Muscle of leg (tissue), 11 donors: ENCODE results near the gene OR9Q1. TPM values are rescaled to one million over a fixed set of nuclear protein-coding genes. Genes with fewer than 3 reads are reported as not detected.
A peak's percentile ranks its signal among the peaks of the same experiment; 100 is the strongest.
"Not testable (repeated sequence)": the region's sequence is repeated elsewhere in the genome, so short reads cannot be mapped to it uniquely, and the experiment has no call there.

Source experiments
- DNase-seq: peaks from one replicate; pipeline ENCODE4 v3.0.0; 2013
- H3K27ac ChIP-seq: one replicate; pipeline ENCODE4 v1.5.1; 2013; ENCODE audit warnings: mild to moderate bottlenecking, low read length, control low read depth
- H3K27me3 ChIP-seq: one replicate; pipeline ENCODE4 v1.6.1; 2013; ENCODE audit warnings: low read length; ENCODE audit not compliant: control insufficient read depth, insufficient read depth
- H3K36me3 ChIP-seq: one replicate; pipeline ENCODE4 v1.6.1; 2013; ENCODE audit warnings: low read length; ENCODE audit not compliant: control insufficient read depth, insufficient read depth
- H3K4me1 ChIP-seq: one replicate; pipeline ENCODE4 v1.6.1; 2013; ENCODE audit warnings: low read length; ENCODE audit not compliant: control insufficient read depth, insufficient read depth
- H3K4me3 ChIP-seq: one replicate; pipeline ENCODE4 v1.5.1; 2013; ENCODE audit warnings: low read length, control low read depth
- H3K9me3 ChIP-seq: replicated peaks from 2 replicates; pipeline ENCODE4 v1.6.1; 2013; ENCODE audit warnings: low read depth, low read length; ENCODE audit not compliant: control insufficient read depth
- WGBS: methylation state at CpG from one replicate; pipeline ENCODE4 v1.1.5; 2013; ENCODE audit warnings: missing lambda C conversion rate; ENCODE audit not compliant: insufficient coverage; 5-methylcytosine and 5-hydroxymethylcytosine counted together
- polyA plus RNA-seq, 8 donors: library from polyadenylated mRNA; unstranded; fragments of 120-200 nt; gene quantifications; one replicate each; pipeline versions ENCODE4 v1.2.1 to v1.2.3, GENCODE V29; 2013; ENCODE audit warnings: inconsistent platforms in 1 of 8, low replicate concordance in 1 of 8; ENCODE audit not compliant: insufficient read length in 8 of 8, insufficient read depth in 1 of 8
- total RNA-seq: library from RNA; stranded (reverse); fragments of 120-200 nt; gene quantifications from one replicate; pipeline ENCODE4 v1.2.4, GENCODE V29; 2013

OR9Q1 gene
- total and polyA plus RNA-seq, 9 donors: not detected

DNA sequence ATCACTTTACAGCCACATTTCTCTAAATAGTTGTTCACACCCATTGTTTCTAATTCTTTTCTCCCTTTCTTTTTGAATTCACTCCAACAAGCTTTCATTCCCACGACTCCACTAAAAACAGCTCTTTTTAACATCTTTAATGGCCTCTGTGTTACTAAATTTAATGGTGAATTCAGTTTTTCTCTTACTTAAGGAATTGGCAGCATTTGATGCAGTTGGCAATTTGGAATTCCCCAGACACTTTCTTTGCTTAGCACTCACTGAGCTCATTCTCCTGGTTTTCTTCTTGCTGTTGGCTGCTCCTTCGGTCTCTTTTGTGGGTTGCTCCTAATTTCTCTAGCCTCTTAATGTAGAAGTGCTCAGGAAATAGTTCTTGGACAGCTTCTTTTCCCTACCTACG, 40.5 kb upstream of the OR9Q1 start:
- Histone ChIP-seq H3K27me3 (no peaks in the 10 kb centered on the region), H3K4me1 (no peaks in the 10 kb centered on the region), H3K4me3 (no peak overlapping the region), H3K36me3 (no peaks in the 10 kb centered on the region), H3K27ac (no peak overlapping the region), H3K9me3 (no peaks in the 10 kb centered on the region)
- WGBS: no CpG with 5 or more reads among the region's 3 CpGs
- DNase-seq: peak; percentile 17

DNA sequence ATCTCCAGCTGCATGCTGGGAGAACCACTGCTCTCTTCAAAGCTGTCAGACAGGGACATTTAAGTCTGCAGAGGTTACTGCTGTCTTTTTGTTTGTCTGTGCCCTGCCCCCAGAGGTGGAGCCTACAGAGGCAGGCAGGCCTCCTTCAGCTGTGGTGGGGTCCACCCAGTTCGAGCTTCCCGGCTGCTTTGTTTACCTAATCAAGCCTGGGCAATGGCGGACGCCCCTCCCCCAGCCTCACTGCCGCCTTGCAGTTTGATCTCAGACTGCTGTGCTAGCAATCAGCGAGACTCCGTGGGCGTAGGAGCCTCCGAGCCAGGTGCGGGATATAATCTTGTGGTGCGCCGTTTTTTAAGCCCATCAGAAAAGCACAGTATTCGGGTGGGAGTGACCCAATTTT, 24.2 kb upstream of the OR9Q1 start:
- not testable (repeated sequence) for H3K9me3 ChIP-seq, H3K36me3 ChIP-seq, H3K4me3 ChIP-seq, H3K4me1 ChIP-seq, DNase-seq, H3K27ac ChIP-seq, H3K27me3 ChIP-seq
- WGBS: 81% methylated on average over 6 of the region's 13 CpGs

DNA sequence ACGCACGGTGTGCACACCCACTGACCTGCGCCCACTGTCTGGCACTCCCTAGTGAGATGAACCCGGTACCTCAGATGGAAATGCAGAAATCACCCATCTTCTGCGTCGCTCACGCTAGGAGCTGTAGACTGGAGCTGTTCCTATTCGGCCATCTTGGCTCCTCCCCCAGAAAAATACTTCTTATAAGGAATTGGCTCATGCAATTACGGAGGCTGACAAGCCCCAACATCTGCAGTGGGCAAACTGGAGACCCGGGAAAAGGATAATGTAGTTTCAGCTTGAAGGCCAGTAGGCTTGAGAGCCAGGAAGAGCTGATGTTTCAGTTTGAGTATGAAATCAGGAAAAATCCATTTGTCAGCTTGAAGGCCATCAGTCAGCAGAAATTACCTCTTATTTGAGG, 23.7 kb upstream of the OR9Q1 start:
- not testable (repeated sequence) for H3K9me3 ChIP-seq, H3K4me1 ChIP-seq, DNase-seq, H3K27me3 ChIP-seq, H3K27ac ChIP-seq, H3K4me3 ChIP-seq, H3K36me3 ChIP-seq
- WGBS: 100% methylated on average over 1 of the region's 10 CpGs

DNA sequence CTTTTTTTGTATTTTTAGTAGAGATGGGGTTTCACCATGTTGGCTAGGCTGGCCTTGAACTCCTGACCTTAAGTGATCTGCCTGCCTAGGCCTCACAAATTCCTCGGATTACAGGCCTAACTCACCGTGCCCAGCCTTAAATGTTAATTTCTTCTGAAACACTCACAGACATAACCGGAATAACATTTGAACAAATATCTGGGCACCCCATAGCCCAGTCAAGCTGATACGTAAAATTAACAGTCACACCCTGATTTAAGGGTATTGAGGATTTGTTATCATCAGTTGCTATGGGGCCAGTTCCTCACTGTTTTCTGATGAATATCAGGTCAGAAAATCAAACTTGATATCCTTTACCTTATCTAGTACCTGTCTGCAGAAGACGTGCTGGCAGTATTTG, 23.0 kb upstream of the OR9Q1 start:
- Histone ChIP-seq H3K4me1 (no peaks in the 10 kb centered on the region), H3K36me3 (no peaks in the 10 kb centered on the region), H3K27ac (no peak overlapping the region), H3K4me3 (no peak overlapping the region), H3K9me3 (peaks cover 2% of the 10 kb centered on the region), H3K27me3 (no peaks in the 10 kb centered on the region)
- no peak for DNase-seq
- no CpG with 5 or more reads among the region's 5 CpGs for WGBS

DNA sequence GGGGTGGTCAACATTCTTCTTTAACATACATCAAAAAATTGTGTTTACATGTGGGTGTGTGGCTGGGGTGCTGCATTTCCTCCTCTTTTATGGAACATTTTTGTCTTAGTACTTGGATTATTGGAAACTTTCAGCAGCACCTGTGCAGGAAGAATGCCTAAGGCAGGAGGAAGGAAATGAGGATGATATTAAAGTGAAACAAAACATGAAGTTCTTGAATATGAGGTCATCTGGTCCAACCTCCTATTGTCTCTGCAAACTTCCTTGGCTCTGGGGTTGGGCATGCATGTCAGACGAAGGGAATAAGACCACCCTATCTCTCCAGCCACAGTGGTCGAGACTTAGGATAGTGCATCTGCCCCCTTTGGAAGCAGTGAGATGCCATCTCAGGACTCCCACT, 20.6 kb upstream of the OR9Q1 start:
- Histone ChIP-seq H3K4me3 (no peak overlapping the region), H3K27ac (peak overlapping the region; percentile 43), H3K27me3 (no peaks in the 10 kb centered on the region), H3K9me3 (peaks cover 2% of the 10 kb centered on the region), H3K36me3 (no peaks in the 10 kb centered on the region), H3K4me1 (no peaks in the 10 kb centered on the region)
- WGBS: no CpG with 5 or more reads among the region's 2 CpGs
- DNase-seq: peak; percentile 13

DNA sequence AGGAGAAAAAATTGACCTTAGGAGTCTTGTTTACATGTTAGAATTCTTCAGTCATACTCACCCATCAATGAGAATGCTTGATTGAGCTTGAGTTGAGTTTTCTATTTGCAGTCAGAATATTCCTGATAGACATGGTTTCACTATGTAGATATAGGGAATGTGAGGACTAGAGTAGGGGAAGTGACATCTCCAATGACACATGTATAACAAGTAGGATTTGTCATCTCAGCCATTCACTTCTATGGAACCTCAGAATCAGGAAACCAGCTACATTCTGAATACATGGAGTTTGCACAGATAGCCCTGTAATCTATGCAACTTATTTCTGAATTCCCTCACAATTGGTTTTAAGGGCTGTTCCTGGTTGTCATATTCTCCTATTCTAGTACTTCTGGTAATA, 20.1 kb upstream of the OR9Q1 start:
- Histone ChIP-seq H3K27ac (peak overlapping the region; percentile 43), H3K36me3 (no peaks in the 10 kb centered on the region), H3K4me1 (no peaks in the 10 kb centered on the region), H3K4me3 (no peak overlapping the region), H3K9me3 (peaks cover 2% of the 10 kb centered on the region), H3K27me3 (no peaks in the 10 kb centered on the region)
- no peak for DNase-seq

DNA sequence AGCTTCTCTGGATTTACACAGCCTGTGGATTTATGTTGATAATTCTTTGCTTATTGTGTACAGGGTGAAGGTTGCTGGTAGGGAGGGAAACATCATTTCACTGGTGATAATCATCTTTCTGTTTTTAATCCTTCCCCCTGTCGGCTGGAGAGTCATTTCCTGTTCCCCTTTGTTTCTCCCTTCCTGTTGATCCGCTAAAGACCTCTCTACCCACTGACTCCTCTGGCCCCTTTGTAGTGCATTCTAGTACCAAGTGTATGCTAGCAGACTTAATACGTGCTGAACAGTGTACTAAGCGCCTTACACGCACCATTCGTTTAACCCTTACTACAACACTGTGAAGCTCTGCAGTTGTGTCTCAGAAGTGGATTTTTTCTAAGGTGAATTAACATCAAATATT, 19.0 kb upstream of the OR9Q1 start:
- Histone ChIP-seq H3K27me3 (no peaks in the 10 kb centered on the region), H3K4me1 (no peaks in the 10 kb centered on the region), H3K27ac (peak overlapping the region; percentile 32), H3K36me3 (no peaks in the 10 kb centered on the region), H3K4me3 (no peak overlapping the region), H3K9me3 (peaks cover 2% of the 10 kb centered on the region)
- peak; percentile 41 for DNase-seq
- WGBS: no CpG with 5 or more reads among the region's 6 CpGs

DNA sequence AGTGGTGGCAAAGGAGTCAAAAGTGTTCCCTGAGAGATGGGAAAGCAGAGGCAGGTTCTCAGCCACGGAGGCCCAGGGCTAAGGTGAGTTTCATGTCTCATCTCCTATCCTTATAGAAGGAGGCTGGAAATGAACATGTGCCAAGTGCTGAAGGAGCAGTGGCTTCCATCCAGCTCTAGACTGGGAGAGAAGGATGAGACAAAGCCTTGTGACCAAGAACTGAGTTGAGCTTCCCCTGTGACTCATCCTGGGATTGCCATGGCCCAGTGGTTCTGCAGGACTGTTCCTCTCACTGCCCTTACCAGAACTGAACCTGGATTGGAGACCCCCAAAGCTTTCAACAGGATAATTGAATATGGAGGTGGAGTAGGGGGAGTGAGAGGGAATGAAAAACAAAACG, 16.7 kb upstream of the OR9Q1 start:
- DNase-seq: no peak
- H3K9me3 ChIP-seq: no peaks in the 10 kb centered on the region
- H3K4me3 ChIP-seq: no peak overlapping the region
- H3K27me3 ChIP-seq: no peaks in the 10 kb centered on the region
- no peak overlapping the region for H3K27ac ChIP-seq
- no peaks in the 10 kb centered on the region for H3K4me1 ChIP-seq
- H3K36me3 ChIP-seq: no peaks in the 10 kb centered on the region
- no CpG with 5 or more reads among the region's 2 CpGs for WGBS

DNA sequence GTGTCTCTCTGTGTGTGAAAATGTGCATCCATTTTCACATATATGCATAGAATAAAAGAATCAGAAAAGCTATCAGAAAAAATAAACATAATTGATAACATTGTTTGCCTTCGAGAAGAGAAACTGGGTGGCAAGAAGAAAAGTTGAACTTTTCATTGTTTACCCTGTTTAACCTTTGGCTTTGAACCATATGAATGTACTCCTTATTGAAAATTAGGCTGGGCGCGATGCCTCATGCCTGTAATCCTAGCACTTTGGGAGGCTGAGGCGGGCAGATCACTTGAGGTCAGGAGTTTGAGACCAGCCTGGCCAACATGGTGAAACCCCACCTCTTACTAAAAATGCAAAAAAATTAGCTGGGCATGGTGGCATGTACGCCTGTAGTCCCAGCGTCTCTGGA, 11.9 kb upstream of the OR9Q1 start:
- Histone ChIP-seq H3K4me1 (no peaks in the 10 kb centered on the region), H3K4me3 (no peak overlapping the region), H3K9me3 (no peaks in the 10 kb centered on the region), H3K27me3 (no peaks in the 10 kb centered on the region), H3K36me3 (no peaks in the 10 kb centered on the region), H3K27ac (no peak overlapping the region)
- WGBS: 100% methylated on average over 2 of the region's 6 CpGs
- no peak for DNase-seq

DNA sequence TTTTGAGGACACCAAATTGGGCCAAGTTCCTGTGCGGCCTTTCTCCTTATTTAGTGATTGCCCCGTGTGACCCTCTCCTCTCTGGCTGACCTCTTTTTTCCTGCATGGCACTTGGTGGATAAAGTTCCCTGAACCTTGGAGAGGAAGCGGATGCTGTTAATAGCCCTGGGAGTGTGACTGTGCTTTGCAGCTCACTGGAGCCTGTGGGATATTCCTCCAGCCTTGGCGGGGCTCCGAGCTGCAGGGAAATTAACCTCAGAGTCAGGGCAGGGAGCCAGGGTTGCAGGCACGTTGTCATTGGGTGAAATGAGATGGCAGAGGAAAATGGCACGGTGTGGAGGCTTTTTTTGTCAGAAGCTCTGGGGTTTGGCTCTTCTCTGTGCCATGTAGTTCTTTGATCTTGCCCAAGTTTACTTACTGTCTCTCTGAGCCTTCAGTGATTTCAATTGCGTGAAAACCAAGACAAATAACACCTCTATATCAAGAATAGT, 965 bp downstream of the OR9Q1 start:
- H3K4me1 ChIP-seq: peaks cover 13% of the 10 kb centered on the region
- no peak overlapping the region for H3K4me3 ChIP-seq
- H3K9me3 ChIP-seq: no peaks in the 10 kb centered on the region
- DNase-seq: peak; percentile 80
- H3K36me3 ChIP-seq: no peaks in the 10 kb centered on the region
- 2% methylated on average over 5 of the region's 8 CpGs for WGBS
- no peaks in the 10 kb centered on the region for H3K27me3 ChIP-seq
- H3K27ac ChIP-seq: peak overlapping the region; percentile 83

DNA sequence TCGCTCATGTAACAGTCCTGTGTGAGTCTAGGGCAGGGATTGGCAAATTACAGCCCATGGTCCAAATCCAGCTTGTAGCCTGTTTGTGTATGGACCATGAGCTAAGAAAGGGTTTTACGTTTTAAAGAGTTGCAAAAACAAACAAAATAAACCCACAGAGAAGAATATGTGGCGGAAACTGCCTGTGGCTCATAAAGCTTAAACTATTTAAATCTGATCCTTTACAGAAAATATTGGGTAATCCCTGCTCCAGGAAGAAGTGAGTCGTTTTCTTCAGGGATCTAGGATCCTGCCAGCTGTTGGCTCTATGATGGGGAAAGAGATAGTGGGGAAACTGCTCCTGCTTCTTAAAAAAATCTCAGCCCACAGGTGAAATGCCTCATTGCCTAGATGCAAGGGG, 3.7 kb downstream of the OR9Q1 start:
- Histone ChIP-seq H3K9me3 (no peaks in the 10 kb centered on the region), H3K27me3 (no peaks in the 10 kb centered on the region), H3K4me3 (no peak overlapping the region), H3K36me3 (no peaks in the 10 kb centered on the region), H3K4me1 (peaks cover 13% of the 10 kb centered on the region), H3K27ac (no peak overlapping the region)
- no CpG with 5 or more reads among the region's 4 CpGs for WGBS
- no peak for DNase-seq
